ENCODE measurements around the gene KCNJ11. TPM values are rescaled to one million over a fixed set of nuclear protein-coding genes. Genes with fewer than 3 reads are reported as not detected.

Gene KCNJ11
- total RNA-seq, 1 experiment from 2014 or later, result 0.82 TPM

DNA sequence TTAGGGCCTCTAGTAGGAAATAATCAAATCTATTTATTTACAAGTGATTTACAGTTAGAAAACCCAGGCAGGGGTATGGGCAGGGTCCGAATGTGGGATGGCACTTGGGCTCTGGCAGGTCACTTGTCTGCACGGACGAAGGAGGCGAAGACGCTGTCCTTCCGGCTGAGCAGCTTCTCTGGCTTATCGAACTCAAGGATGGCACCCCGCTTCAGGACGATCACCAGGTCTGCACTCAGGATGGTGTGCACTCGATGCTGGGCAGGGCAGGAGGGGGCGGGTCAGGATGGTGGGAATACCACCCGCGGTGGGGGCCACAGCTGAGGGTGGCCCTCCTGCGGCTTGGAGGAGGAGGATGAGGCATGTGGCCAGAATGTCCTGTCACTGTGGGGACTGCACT lies 4.4 kb upstream of the KCNJ11 start:
- no peak for DNase-seq (ENCODE audit: low read depth)

GRCh38 chr11:17391493-17392355 lies 3.3 kb upstream of the KCNJ11 start:
- no peak for DNase-seq (ENCODE audit: low read depth)

DNA sequence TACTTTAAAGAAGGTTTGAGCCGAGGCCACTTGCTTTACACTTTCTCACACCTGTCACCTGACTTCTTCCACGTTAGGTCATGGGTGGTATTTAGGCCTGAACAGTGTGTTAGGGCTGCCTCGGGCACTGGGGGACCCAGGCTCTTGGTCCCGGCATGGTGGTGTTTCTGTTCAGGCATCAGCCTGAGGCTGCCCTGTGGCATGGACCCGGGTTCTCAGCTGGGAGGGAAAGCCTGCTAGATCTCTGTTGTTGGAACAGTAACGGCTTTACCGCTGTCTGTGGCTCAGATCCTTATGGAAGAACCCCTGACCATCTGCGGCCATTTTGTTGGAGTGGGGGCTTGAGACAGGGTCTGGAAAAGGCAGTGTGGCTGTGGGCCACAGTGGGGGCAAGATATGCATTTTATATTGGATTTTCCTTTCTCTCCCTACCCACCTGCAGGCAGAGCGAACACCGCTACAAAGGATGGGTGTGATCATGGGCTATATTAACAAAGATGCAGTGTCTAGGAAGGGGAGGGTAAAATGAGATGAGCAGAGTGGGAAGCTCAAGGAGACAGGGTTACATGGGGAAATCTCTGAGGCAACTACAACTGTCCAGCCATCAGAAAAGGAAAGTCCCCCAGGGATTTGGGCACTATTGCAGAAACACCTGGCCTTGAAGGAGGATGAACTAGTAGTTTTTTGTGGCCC lies 1.6 kb upstream of the KCNJ11 start:
- no peak for DNase-seq (ENCODE audit: low read depth)

- DNase-seq (ENCODE audit: low read depth), result peak; percentile 57
Measured at GRCh38 chr11:17389211-17389956, 925 bp upstream of the KCNJ11 start.

DNA sequence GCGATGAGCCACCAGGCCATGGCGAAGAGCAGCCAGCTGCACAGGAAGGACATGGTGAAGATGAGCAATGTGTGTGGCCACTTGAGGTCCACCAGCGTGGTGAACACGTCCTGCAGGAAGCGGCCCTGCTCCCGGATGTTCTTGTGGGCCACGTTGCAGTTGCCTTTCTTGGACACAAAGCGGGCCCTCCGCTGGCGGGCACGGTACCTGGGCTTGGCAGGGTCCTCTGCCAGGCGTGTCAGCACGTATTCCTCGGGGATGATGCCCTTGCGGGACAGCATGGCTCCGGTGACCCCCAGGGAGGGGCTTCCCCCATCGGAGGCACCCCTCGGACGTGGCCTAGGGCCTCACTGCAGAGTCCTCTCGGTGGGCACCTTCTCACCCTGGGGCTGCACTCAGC lies 648 bp downstream of the KCNJ11 start:
- no peak for DNase-seq (ENCODE audit: low read depth)

- no peak for DNase-seq (ENCODE audit: low read depth)
Measured at GRCh38 chr11:17387254-17387653, 1.2 kb downstream of the KCNJ11 start.

- peak; percentile 28 for DNase-seq (ENCODE audit: low read depth)
Measured at GRCh38 chr11:17386331-17387084, 2.0 kb downstream of the KCNJ11 start.

- DNase-seq (ENCODE audit: low read depth), result no peak
Measured at GRCh38 chr11:17385926-17386325, 2.5 kb downstream of the KCNJ11 start.

- no peak for DNase-seq (ENCODE audit: low read depth)
Measured at GRCh38 chr11:17385492-17385891, 3.0 kb downstream of the KCNJ11 start.

GRCh38 chr11:17384002-17384511 lies 4.4 kb downstream of the KCNJ11 start:
- DNase-seq (ENCODE audit: low read depth), result peak; percentile 46

GRCh38 chr11:17383461-17383860 lies 5.0 kb downstream of the KCNJ11 start:
- DNase-seq (ENCODE audit: low read depth), result no peak

- DNase-seq (ENCODE audit: low read depth), result no peak
Measured at GRCh38 chr11:17382046-17382728, 6.3 kb downstream of the KCNJ11 start.

DNA sequence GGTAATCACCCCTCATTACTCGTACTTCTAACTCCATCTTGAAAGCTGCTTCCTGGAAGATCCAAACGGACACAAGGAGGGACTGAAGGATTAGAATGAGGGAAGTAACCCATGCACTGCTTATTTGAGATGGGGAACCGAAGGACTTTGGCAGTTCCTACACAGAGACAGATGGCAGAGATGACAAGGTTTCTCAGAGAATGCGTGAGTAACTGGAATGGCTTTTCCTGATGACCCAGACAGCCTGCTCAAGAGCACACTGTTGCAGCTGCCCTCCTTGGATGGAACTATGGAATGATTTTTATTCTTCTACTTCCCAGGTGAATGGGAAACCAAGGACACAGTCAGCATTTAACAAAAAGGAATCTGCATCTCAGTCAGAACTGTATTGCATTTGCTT lies 7.3 kb downstream of the KCNJ11 start:
- DNase-seq (ENCODE audit: low read depth), result peak; percentile 7

DNA sequence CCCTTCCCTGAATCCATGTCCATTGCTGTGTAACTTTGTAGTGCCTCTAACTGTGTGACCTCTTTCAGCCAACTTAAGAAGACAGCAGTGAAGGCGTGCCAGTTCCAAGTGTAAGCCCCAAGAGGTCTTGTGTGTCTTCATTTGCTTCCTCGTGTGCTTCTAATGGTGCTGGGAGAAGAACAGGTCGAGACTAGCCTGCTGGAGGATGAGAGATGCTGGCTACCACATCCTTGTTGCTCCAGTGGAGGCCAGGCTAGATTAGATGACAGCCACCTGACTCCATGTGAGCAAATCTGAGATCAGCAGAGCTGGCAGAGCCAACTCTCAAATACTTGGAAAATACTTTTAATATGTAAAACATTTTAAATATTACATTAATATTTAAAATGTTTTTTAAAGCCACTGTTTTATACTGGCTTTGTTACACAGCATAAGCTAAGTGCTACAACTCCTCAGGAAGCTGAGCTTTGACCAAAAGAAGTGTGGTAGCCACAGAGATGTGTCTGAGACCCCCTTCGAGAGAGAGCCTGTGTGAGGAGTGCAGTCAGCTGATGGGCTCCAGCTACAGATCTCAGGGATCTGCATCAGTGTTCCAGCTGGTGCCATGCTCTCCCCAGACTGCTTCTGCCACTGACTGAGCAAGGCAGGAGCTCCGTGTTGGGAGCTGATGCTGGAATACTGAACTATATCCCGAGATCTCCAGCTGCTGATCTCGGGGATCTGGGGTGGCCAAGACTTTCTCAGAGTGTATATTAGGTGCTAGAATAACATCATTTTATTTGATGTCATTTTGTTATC lies 8.9 kb downstream of the KCNJ11 start:
- no peak for DNase-seq (ENCODE audit: low read depth)

DNA sequence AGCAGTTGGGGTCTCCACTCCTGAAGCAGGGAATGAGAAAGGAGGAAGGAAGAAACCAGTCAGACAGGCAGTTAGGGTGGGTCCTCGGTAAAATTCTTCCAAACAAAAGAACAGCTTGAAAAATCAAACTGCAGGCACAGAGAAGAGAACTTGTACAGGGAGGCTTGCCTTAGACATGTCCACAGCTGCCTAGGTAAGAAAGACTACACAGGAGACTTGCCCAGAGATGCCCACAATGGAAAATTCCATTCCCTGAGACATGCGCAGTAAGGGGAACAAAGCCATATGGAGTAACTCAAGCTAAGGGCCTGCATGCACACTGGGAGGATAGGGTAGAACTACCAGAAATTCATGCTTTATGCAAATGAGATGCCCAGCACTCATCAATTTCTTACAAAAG lies 9.8 kb downstream of the KCNJ11 start:
- no peak for DNase-seq (ENCODE audit: low read depth)

- DNase-seq (ENCODE audit: low read depth), result no peak
Measured at GRCh38 chr11:17376493-17376892, 12.0 kb downstream of the KCNJ11 start.

GRCh38 chr11:17375547-17375946 lies 12.9 kb downstream of the KCNJ11 start:
- DNase-seq (ENCODE audit: low read depth), result no peak

GRCh38 chr11:17371614-17372013 lies 16.8 kb downstream of the KCNJ11 start:
- DNase-seq (ENCODE audit: low read depth), result no peak

GRCh38 chr11:17369684-17370243 lies 18.7 kb downstream of the KCNJ11 start:
- DNase-seq (ENCODE audit: low read depth), result no peak
